ENCODE measurements around the gene EPS15. TPM values are rescaled to one million over a fixed set of nuclear protein-coding genes. Genes with fewer than 3 reads are reported as not detected.
"Not testable (repeated sequence)": the region's sequence is repeated elsewhere in the genome, so short reads cannot be mapped to it uniquely, and the experiment has no call there.

Gene EPS15
- total RNA-seq, 1 donor from 2014 or later: 64.5 TPM

DNA sequence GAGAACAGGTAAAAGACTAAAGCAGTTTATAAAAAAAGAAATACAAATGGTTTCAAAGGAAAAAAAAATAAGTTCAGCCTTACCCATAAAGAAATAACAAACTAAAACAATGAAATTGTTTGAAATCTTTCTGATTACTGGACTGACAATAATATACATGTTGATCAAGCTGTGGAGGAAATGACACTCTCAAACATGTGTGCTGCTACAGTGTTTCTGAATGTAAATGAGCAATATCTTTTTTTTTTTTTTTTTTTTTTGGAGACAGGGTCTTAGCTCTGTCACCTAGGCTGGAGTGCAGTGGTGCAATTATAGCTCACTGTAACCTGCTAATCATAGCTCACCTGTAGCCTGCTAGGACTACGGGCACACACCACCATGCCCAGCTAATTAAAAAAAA is 6.5 kb downstream of the EPS15 start:
- TF ChIP-seq, protein P1, sequence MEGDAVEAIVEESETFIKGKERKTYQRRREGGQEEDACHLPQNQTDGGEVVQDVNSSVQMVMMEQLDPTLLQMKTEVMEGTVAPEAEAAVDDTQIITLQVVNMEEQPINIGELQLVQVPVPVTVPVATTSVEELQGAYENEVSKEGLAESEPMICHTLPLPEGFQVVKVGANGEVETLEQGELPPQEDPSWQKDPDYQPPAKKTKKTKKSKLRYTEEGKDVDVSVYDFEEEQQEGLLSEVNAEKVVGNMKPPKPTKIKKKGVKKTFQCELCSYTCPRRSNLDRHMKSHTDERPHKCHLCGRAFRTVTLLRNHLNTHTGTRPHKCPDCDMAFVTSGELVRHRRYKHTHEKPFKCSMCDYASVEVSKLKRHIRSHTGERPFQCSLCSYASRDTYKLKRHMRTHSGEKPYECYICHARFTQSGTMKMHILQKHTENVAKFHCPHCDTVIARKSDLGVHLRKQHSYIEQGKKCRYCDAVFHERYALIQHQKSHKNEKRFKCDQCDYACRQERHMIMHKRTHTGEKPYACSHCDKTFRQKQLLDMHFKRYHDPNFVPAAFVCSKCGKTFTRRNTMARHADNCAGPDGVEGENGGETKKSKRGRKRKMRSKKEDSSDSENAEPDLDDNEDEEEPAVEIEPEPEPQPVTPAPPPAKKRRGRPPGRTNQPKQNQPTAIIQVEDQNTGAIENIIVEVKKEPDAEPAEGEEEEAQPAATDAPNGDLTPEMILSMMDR (IDR thresholded peaks at IDR 0.05; ENCODE audit: borderline replicate concordance): no peak
- Histone ChIP-seq H3K36me3 (no peaks in the 10 kb centered on the region), H3K27ac (replicated peaks) (peak overlapping the region; percentile 14), H3K4me3 (no peak overlapping the region), H3K27me3 (ENCODE audit: low read depth) (no peaks in the 10 kb centered on the region), H3K9me3 (replicated peaks) (no peaks in the 10 kb centered on the region), H3K4me1 (peaks cover 95% of the 10 kb centered on the region)
- intact Hi-C loops (cut with micrococcal nuclease): no loop called here
- DNase-seq: no peak

DNA sequence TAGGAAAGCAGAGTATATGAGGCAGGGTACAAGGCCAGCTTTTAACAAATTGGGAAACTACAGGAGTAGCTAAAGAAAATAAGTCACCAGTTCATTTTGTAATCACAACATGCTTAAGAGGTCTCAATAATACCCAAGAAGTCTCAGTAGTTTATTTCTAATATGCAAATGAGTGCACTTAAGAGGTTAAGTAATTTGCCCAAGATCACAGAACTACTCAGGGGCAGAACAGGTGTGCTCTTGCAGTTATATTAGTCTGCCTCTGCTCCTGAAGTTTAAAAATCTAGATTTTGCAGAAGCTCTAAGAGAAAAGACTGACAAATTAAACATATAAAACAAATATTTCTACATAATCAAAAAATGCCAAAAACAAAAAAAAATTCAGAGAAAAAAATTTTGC is 6.9 kb downstream of the EPS15 start:
- peak overlapping the region; percentile 2 for H3K27ac ChIP-seq (replicated peaks)
- H3K4me3 ChIP-seq: no peak overlapping the region
- TF ChIP-seq, protein P1 (IDR thresholded peaks at IDR 0.05; ENCODE audit: borderline replicate concordance): no peak
- H3K9me3 ChIP-seq (replicated peaks): no peaks in the 10 kb centered on the region
- no peak for DNase-seq
- intact Hi-C loops (cut with micrococcal nuclease): no loop called here
- no peaks in the 10 kb centered on the region for H3K36me3 ChIP-seq
- peaks cover 95% of the 10 kb centered on the region for H3K4me1 ChIP-seq
- no peaks in the 10 kb centered on the region for H3K27me3 ChIP-seq (ENCODE audit: low read depth)

DNA sequence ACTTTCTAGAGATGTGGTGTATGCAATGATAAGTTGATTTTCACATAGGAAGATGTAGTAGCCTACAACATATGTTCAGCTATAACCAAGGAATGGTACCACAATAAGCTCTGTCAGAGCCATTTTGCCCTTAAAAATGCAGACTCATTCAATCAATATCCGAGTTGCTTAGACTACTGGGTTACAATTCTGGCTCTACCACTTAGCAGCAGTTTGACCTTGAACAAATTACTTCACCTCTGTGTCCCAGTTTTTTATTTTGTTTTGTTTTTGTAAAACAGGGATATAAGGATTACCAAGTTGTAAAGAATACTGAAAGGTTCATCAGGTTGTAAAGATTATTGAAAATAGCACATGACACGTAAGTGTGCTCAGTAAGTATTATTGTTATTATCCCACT is 9.3 kb downstream of the EPS15 start:
- intact Hi-C loops (cut with micrococcal nuclease): no loop called here
- Histone ChIP-seq H3K36me3 (no peaks in the 10 kb centered on the region), H3K4me1 (peaks cover 86% of the 10 kb centered on the region), H3K9me3 (replicated peaks) (no peaks in the 10 kb centered on the region), H3K4me3 (no peak overlapping the region), H3K27ac (replicated peaks) (no peak overlapping the region), H3K27me3 (ENCODE audit: low read depth) (no peaks in the 10 kb centered on the region)
- no peak for DNase-seq
- TF ChIP-seq, protein P1 (IDR thresholded peaks at IDR 0.05; ENCODE audit: borderline replicate concordance): no peak

DNA sequence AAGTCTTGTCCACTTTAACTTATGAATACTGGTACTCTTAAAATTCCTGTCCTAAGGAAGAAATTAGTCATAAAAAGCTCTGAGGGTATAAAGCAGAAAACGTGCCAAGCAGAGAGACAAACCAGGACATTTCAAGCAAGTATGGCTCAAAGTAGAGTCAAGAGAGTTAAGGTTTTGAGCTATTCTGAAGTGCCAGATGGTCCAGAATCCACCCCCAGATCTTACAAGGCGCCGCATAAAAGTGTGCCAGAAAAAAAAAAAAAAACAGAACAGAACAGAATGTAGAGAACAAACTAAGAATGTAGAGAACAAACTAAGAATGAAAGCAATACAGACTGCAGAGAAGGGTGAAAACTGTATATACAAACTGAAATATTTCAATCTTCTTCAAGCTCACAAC is 12.5 kb downstream of the EPS15 start:
- Histone ChIP-seq H3K4me1 (peaks cover 53% of the 10 kb centered on the region), H3K27ac (replicated peaks) (peak overlapping the region; percentile 46), H3K9me3 (replicated peaks) (no peaks in the 10 kb centered on the region), H3K36me3 (peaks cover 8% of the 10 kb centered on the region), H3K27me3 (ENCODE audit: low read depth) (no peaks in the 10 kb centered on the region), H3K4me3 (peak overlapping the region; percentile 41)
- intact Hi-C loops (cut with micrococcal nuclease): no loop called here
- no peak for DNase-seq
- TF ChIP-seq, protein P1 (IDR thresholded peaks at IDR 0.05; ENCODE audit: borderline replicate concordance): no peak

DNA sequence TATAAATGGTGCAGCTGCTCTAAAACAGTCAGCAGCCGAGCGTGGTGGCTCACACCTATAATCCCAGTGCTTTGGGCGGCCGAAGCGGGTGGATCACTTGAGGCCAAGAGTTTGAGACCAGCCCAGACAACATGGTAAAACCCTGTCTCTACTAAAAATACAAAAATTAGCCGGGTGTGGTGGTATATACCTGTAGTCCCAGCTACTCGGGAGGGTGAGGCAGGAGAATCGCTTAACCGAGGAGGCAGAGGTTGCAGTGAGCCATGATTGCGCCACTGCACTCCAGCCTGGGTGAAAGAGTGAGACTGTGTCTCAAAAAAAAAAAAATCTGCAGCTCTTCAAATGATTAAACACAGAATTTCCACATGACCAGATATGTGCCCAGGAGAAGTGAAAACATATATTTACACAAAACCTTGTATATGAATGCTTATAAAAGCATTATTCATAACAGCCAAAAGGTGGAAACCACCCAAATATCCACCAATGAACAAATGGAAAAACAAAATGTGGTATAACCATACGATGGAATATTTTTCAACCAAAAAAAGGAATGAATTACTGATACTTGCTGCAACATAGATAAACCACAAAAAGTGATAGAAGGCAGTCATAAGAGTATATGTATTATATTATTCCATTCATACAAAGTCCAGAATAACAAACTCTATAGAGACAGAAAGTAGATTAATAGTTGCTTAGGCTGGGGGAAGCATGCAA is 14.1 kb downstream of the EPS15 start:
- intact Hi-C loops (cut with micrococcal nuclease): no loop called here
- peaks cover 41% of the 10 kb centered on the region for H3K4me1 ChIP-seq
- H3K4me3 ChIP-seq: no peak overlapping the region
- no peaks in the 10 kb centered on the region for H3K9me3 ChIP-seq (replicated peaks)
- no peak for DNase-seq
- no peak overlapping the region for H3K27ac ChIP-seq (replicated peaks)
- peaks cover 8% of the 10 kb centered on the region for H3K36me3 ChIP-seq
- H3K27me3 ChIP-seq (ENCODE audit: low read depth): no peaks in the 10 kb centered on the region
- TF ChIP-seq, protein P1 (IDR thresholded peaks at IDR 0.05; ENCODE audit: borderline replicate concordance): no peak

DNA sequence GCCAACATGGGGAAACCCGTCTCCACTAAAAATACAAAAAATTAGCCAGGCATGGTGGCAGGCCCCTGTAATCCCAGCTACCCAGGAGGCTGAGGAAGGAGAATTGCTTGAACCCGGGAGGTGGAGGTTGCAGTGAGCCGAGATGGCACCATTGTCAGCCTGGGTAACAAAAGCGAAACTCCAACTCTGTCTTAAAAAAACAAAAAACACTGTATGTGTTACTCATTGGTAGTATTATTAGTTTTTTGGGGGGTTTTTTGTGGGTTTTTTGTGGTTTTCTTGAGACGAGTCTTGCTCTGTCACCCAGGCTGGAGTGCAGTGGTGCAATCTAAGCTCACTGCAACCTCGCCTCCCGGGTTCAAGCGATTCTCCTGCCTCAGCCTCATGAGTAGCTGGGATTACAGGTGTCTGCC is 17.8 kb downstream of the EPS15 start:
- H3K9me3 ChIP-seq (replicated peaks); DNase-seq; H3K27me3 ChIP-seq (ENCODE audit: low read depth); H3K27ac ChIP-seq (replicated peaks); intact Hi-C loops (cut with micrococcal nuclease); H3K4me3 ChIP-seq: not testable (repeated sequence)
- Histone ChIP-seq H3K36me3 (peaks cover 11% of the 10 kb centered on the region), H3K4me1 (peaks cover 12% of the 10 kb centered on the region)
